PC-9 (cell line): ENCODE data around the gene TPH1. TPM values are rescaled to one million over a fixed set of nuclear protein-coding genes. Genes with fewer than 3 reads are reported as not detected.

Source experiments
- BruUV-seq: library from RNA; stranded (reverse); fragments of 400-500 nt; replicated peaks from 2 replicates; lab custom pipeline; 2021; lab: Mats Ljungman, UMichigan
- CTCF ChIA-PET: fragments of 300-600 bp; sonication (Branson Sonifier 250); formaldehyde crosslinking; loops from one replicate; lab custom pipeline; 2022; ENCODE audit warnings: antibody characterized with exemption; lab: Charles Lee
- POLR2A ChIA-PET: fragments of 300-600 bp; sonication (Branson Sonifier 250); formaldehyde crosslinking; loops from one replicate; lab custom pipeline; 2022; ENCODE audit warnings: antibody characterized with exemption; ENCODE audit not compliant: unreplicated experiment; lab: Charles Lee
- DNase-seq, 2 experiments: peaks; one replicate each; pipeline versions ENCODE4 v3.0.0 to v3.0.0-alpha.2; 2015 to 2022; ENCODE audit warnings: mixed read lengths in 1 of 2
- H2AFZ ChIP-seq: fragments of 200-600 bp; sonication (generic); 2 replicates; pipeline ENCODE4 v1.8.1; 2017; ENCODE audit warnings: antibody characterized with exemption
- H3F3A ChIP-seq: fragments of 200-600 bp; sonication (generic); 2 replicates; pipeline ENCODE4 v1.8.1; 2017; ENCODE audit warnings: antibody characterized with exemption, mild to moderate bottlenecking, low read depth; ENCODE audit not compliant: insufficient read depth
- H3K27ac ChIP-seq: fragments of 200-600 bp; sonication (generic); 2 replicates; pipeline ENCODE4 v1.6.1; 2016; ENCODE audit warnings: mixed run types
- H3K27me3 ChIP-seq: fragments of 200-600 bp; sonication (generic); 2 replicates; pipeline ENCODE4 v1.6.1; 2016; ENCODE audit warnings: low read depth, mixed run types; ENCODE audit not compliant: insufficient read depth
- H3K36me3 ChIP-seq: fragments of 200-600 bp; sonication (generic); 2 replicates; pipeline ENCODE4 v1.6.1; 2016; ENCODE audit warnings: low read depth, mixed run types
- H3K4me1 ChIP-seq: fragments of 200-600 bp; sonication (generic); replicated peaks from 2 replicates; pipeline ENCODE4 v1.6.1; 2016; ENCODE audit warnings: mixed run types; ENCODE audit not compliant: insufficient read depth
- H3K4me2 ChIP-seq: fragments of 200-600 bp; sonication (generic); 2 replicates; pipeline ENCODE4 v1.6.1; 2017; ENCODE audit warnings: mixed run types
- H3K4me3 ChIP-seq: fragments of 200-600 bp; sonication (generic); 2 replicates; pipeline ENCODE4 v1.6.1; 2016; ENCODE audit warnings: mixed run types
- H3K79me2 ChIP-seq: fragments of 200-600 bp; sonication (generic); 2 replicates; pipeline ENCODE4 v1.6.1; 2017; ENCODE audit warnings: low read depth, mixed run types
- H3K9me2 ChIP-seq: fragments of 200-600 bp; sonication (generic); 2 replicates; pipeline ENCODE4 v1.8.1; 2017; ENCODE audit warnings: mild to moderate bottlenecking; ENCODE audit not compliant: insufficient read depth
- H3K9me3 ChIP-seq: fragments of 200-600 bp; sonication (generic); 2 replicates; pipeline ENCODE4 v1.8.1; 2016; ENCODE audit warnings: low read depth; ENCODE audit not compliant: insufficient read depth
- H4K20me1 ChIP-seq: fragments of 200-600 bp; sonication (generic); 2 replicates; pipeline ENCODE4 v1.8.1; 2017; ENCODE audit not compliant: insufficient read depth
- CTCF ChIP-seq: fragments of 200-600 bp; sonication (generic); conservative IDR thresholded peaks from 2 replicates; pipeline ENCODE4 v1.6.1; 2017; ENCODE audit warnings: mixed run types, antibody characterized with exemption, mild to moderate bottlenecking, moderate library complexity
- EZH2 ChIP-seq: fragments of 200-600 bp; sonication (generic); IDR thresholded peaks from 2 replicates; pipeline ENCODE4 v1.8.0; 2017; ENCODE audit warnings: antibody characterized with exemption, low read depth
- intact Hi-C: fragments of 100-400 bp; cut with micrococcal nuclease; formaldehyde crosslinking; loops from one replicate; pipeline ENCODE4 v1.10.0; 2022; ENCODE audit not compliant: unreplicated experiment
- total RNA-seq: library from RNA; stranded (reverse); gene quantifications from 2 replicates; pipeline ENCODE4 v1.2.3, GENCODE V29; 2021

The TPH1 gene
- total RNA-seq, 1 experiment from 2014 or later = not detected

GRCh38 chr11:18054511-18055103, 8.5 kb upstream of the TPH1 start:
- Histone ChIP-seq H3F3A (no peaks in the 10 kb centered on the region), H2AFZ (no peak overlapping the region), H3K36me3 (no peaks in the 10 kb centered on the region), H3K4me1 (no peaks in the 10 kb centered on the region), H3K4me3 (no peak overlapping the region), H3K9me3 (no peaks in the 10 kb centered on the region), H4K20me1 (no peaks in the 10 kb centered on the region), H3K9me2 (0 out of 2 replicates have a peak, but pooled peaks cover 4% of the 10 kb centered on the region), H3K4me2 (no peak overlapping the region), H3K79me2 (no peaks in the 10 kb centered on the region), H3K27me3 (no peaks in the 10 kb centered on the region), H3K27ac (no peak overlapping the region)
- intact Hi-C loops = no loop called here
- ChIA-PET POLR2A (no interaction called here), CTCF (no interaction called here)
- TF ChIP-seq EZH2 (no peak), CTCF (no peak)
- BruUV-seq = no TSS peak
- no peak for DNase-seq

GRCh38 chr11:18050848-18051247, 4.8 kb upstream of the TPH1 start:
- no peak for TF ChIP-seq CTCF
- TF ChIP-seq EZH2 = no peak
- no peak overlapping the region for H3K27ac ChIP-seq
- H3K4me3 ChIP-seq = no peak overlapping the region
- H3K4me2 ChIP-seq = no peak overlapping the region
- H3K36me3 ChIP-seq = no peaks in the 10 kb centered on the region
- 0 out of 2 replicates have a peak, but pooled peaks cover 4% of the 10 kb centered on the region for H3K9me2 ChIP-seq
- BruUV-seq = no TSS peak
- no peaks in the 10 kb centered on the region for H3K79me2 ChIP-seq
- H3F3A ChIP-seq = no peaks in the 10 kb centered on the region
- no peak overlapping the region for H2AFZ ChIP-seq
- intact Hi-C loops = no loop called here
- ChIA-PET POLR2A (no interaction called here), CTCF (no interaction called here)
- H3K9me3 ChIP-seq = no peaks in the 10 kb centered on the region
- DNase-seq = no peak
- H3K4me1 ChIP-seq = no peaks in the 10 kb centered on the region
- H3K27me3 ChIP-seq = peaks cover 30% of the 10 kb centered on the region
- no peaks in the 10 kb centered on the region for H4K20me1 ChIP-seq

GRCh38 chr11:18036456-18036855, 9.6 kb downstream of the TPH1 start:
- ChIA-PET POLR2A (no interaction called here), CTCF (no interaction called here)
- Histone ChIP-seq H3K9me2 (no peaks in the 10 kb centered on the region), H3K27me3 (peaks cover 14% of the 10 kb centered on the region), H3K36me3 (no peaks in the 10 kb centered on the region), H4K20me1 (no peaks in the 10 kb centered on the region), H2AFZ (no peak overlapping the region), H3K4me1 (no peaks in the 10 kb centered on the region), H3K4me3 (no peak overlapping the region), H3K79me2 (no peaks in the 10 kb centered on the region), H3K4me2 (no peak overlapping the region), H3K27ac (no peak overlapping the region), H3F3A (no peaks in the 10 kb centered on the region), H3K9me3 (no peaks in the 10 kb centered on the region)
- TF ChIP-seq CTCF = no peak
- no peak for TF ChIP-seq EZH2
- DNase-seq = no peak
- intact Hi-C loops = no loop called here
- BruUV-seq = no TSS peak
